IMR-90 (cell line): ENCODE data around the gene IL17C.

Experiments used
- CEBPB ChIP-seq: IDR thresholded peaks from 2 replicates; pipeline ENCODE4 v1.6.1; 2012; ENCODE audit warnings: low read depth, low read length, improper control_type of control experiment
- MAZ ChIP-seq: IDR thresholded peaks from 2 replicates; pipeline ENCODE4 v1.6.1; 2012; ENCODE audit warnings: low read depth, mild to moderate bottlenecking, low read length, improper control_type of control experiment, moderate library complexity, borderline replicate concordance
- POLR2A ChIP-seq: IDR thresholded peaks from 2 replicates; pipeline ENCODE4 v1.6.1; 2012; ENCODE audit warnings: mild to moderate bottlenecking, low read depth, low read length
- RAD21 ChIP-seq: IDR thresholded peaks from 2 replicates; pipeline ENCODE4 v1.6.1; 2012; ENCODE audit warnings: low read length, improper control_type of control experiment
- RCOR1 ChIP-seq: IDR thresholded peaks from 2 replicates; pipeline ENCODE4 v1.6.1; 2012; ENCODE audit warnings: mild to moderate bottlenecking, low read length, improper control_type of control experiment; ENCODE audit not compliant: insufficient replicate concordance
- RFX5 ChIP-seq: IDR thresholded peaks from 2 replicates; pipeline ENCODE4 v1.8.0; 2012; ENCODE audit warnings: low read depth, mild to moderate bottlenecking, low read length, moderate library complexity
- TF ChIP-seq, protein P1 (sequence below): conservative IDR thresholded peaks from 2 replicates; pipeline ENCODE4 v1.5.1; 2012; ENCODE audit warnings: mild to moderate bottlenecking, low read depth, low read length, improper control_type of control experiment
- TF ChIP-seq, protein P2 (sequence below): fragments of 150-350 bp; IDR thresholded peaks from 2 replicates; pipeline ENCODE4 v1.6.1; 2017; ENCODE audit warnings: mild to moderate bottlenecking, antibody characterized with exemption, low read length, low read depth

DNA sequence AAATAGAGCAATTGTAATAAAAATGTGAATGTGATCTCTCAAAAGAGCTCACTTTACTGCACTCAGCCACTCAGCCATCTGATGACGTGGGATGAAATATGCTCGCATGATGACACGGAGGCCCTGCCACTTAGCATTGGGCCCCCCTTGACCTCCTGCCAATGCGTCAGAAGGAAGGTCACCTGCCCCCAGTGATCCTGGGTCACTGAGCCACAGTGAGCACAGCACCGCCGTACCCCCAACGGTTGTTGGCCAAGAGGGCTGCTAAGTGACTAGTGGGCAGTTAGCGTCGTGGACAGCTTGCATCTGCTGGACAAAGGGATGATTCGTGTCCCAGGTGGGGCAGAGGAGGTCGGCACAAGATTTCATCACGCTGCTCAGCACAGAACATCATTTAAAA is 45.3 kb upstream of the IL17C start:
- TF ChIP-seq, protein P1, sequence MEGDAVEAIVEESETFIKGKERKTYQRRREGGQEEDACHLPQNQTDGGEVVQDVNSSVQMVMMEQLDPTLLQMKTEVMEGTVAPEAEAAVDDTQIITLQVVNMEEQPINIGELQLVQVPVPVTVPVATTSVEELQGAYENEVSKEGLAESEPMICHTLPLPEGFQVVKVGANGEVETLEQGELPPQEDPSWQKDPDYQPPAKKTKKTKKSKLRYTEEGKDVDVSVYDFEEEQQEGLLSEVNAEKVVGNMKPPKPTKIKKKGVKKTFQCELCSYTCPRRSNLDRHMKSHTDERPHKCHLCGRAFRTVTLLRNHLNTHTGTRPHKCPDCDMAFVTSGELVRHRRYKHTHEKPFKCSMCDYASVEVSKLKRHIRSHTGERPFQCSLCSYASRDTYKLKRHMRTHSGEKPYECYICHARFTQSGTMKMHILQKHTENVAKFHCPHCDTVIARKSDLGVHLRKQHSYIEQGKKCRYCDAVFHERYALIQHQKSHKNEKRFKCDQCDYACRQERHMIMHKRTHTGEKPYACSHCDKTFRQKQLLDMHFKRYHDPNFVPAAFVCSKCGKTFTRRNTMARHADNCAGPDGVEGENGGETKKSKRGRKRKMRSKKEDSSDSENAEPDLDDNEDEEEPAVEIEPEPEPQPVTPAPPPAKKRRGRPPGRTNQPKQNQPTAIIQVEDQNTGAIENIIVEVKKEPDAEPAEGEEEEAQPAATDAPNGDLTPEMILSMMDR: no peak
- TF ChIP-seq POLR2A (no peak), RCOR1 (no peak), MAZ (no peak), CEBPB (no peak), RFX5 (no peak), RAD21 (no peak)
- TF ChIP-seq, protein P2, sequence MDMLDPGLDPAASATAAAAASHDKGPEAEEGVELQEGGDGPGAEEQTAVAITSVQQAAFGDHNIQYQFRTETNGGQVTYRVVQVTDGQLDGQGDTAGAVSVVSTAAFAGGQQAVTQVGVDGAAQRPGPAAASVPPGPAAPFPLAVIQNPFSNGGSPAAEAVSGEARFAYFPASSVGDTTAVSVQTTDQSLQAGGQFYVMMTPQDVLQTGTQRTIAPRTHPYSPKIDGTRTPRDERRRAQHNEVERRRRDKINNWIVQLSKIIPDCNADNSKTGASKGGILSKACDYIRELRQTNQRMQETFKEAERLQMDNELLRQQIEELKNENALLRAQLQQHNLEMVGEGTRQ: no peak
